OCI-LY1 (cell line): ENCODE data around the gene BTK.
A peak's percentile ranks its signal among the peaks of the same experiment; 100 is the strongest.

Experiments
- H2AFZ ChIP-seq: fragments of 200-600 bp; sonication (generic), shearing (Covaris generic); 2 replicates; pipeline ENCODE4 v1.6.0; 2014; ENCODE audit warnings: antibody characterized with exemption, mild to moderate bottlenecking, low read length
- H3F3A ChIP-seq: fragments of 200-600 bp; sonication (generic), shearing (Covaris generic); 2 replicates; pipeline ENCODE4 v1.6.0; 2014; ENCODE audit warnings: mild to moderate bottlenecking, antibody characterized with exemption, low read length, moderate library complexity; ENCODE audit not compliant: insufficient read depth
- H3K27ac ChIP-seq: fragments of 200-600 bp; sonication (generic); 2 replicates; pipeline ENCODE4 v1.5.1; 2014; ENCODE audit warnings: low read length, mixed run types, mild to moderate bottlenecking, low read depth; ENCODE audit not compliant: poor library complexity, severe bottlenecking
- H3K27me3 ChIP-seq: fragments of 200-600 bp; sonication (generic); 2 replicates; pipeline ENCODE4 v1.6.0; 2014; ENCODE audit warnings: antibody characterized with exemption, mild to moderate bottlenecking, low read length, moderate library complexity; ENCODE audit not compliant: insufficient read depth
- H3K36me3 ChIP-seq: fragments of 200-600 bp; sonication (generic); 2 replicates; pipeline ENCODE4 v1.6.1; 2014; ENCODE audit warnings: mild to moderate bottlenecking, antibody characterized with exemption, low read length, moderate library complexity, mixed read lengths; ENCODE audit not compliant: insufficient read depth
- H3K4me1 ChIP-seq: fragments of 200-600 bp; sonication (generic); 2 replicates; pipeline ENCODE4 v1.5.1; 2014; ENCODE audit warnings: mild to moderate bottlenecking, low read length, moderate library complexity; ENCODE audit not compliant: insufficient read depth, severe bottlenecking
- H3K4me2 ChIP-seq: fragments of 200-600 bp; sonication (generic), shearing (Covaris generic); 2 replicates; pipeline ENCODE4 v1.6.1; 2014; ENCODE audit warnings: low read length
- H3K4me3 ChIP-seq: fragments of 200-600 bp; sonication (generic); 2 replicates; pipeline ENCODE4 v1.5.1; 2014; ENCODE audit warnings: low read length, low read depth, mild to moderate bottlenecking, mixed read lengths; ENCODE audit not compliant: poor library complexity, severe bottlenecking
- H3K79me2 ChIP-seq: fragments of 200-600 bp; shearing (Covaris generic); 2 replicates; pipeline ENCODE4 v1.6.1; 2016; ENCODE audit warnings: mixed run types, low read length, mixed read lengths; ENCODE audit not compliant: insufficient read depth
- H3K9ac ChIP-seq: fragments of 200-600 bp; sonication (generic), shearing (Covaris generic); 2 replicates; pipeline ENCODE4 v1.6.1; 2014; ENCODE audit warnings: mild to moderate bottlenecking, low read length, mixed read lengths
- H3K9me2 ChIP-seq: fragments of 200-600 bp; sonication (generic), shearing (Covaris generic); 2 replicates; pipeline ENCODE4 v1.6.1; 2014; ENCODE audit warnings: low read depth, mild to moderate bottlenecking, low read length, mixed read lengths
- H3K9me3 ChIP-seq: fragments of 200-600 bp; shearing (Covaris generic); 2 replicates; pipeline ENCODE4 v1.6.1; 2014; ENCODE audit warnings: low read length, mixed read lengths
- H4K20me1 ChIP-seq: fragments of 200-600 bp; sonication (generic), shearing (Covaris generic); 2 replicates; pipeline ENCODE4 v1.6.0; 2016; ENCODE audit warnings: mild to moderate bottlenecking, low read length; ENCODE audit not compliant: insufficient read depth
- CTCF ChIP-seq: fragments of 200-600 bp; sonication (generic), shearing (Covaris generic); IDR thresholded peaks from 2 replicates; pipeline ENCODE4 v1.5.1; 2017; ENCODE audit warnings: mild to moderate bottlenecking, antibody characterized with exemption, low read length, moderate library complexity, mixed read lengths
- EZH2 ChIP-seq: fragments of 200-600 bp; sonication (generic), shearing (Covaris generic); IDR thresholded peaks from 2 replicates; pipeline ENCODE4 v1.8.0; 2017; ENCODE audit warnings: borderline replicate concordance, mixed run types, mild to moderate bottlenecking, antibody characterized with exemption, low read length, moderate library complexity, mixed read lengths

The BTK gene

GRCh38 chrX:101408532-101408841, 22.5 kb upstream of the BTK start:
- Histone ChIP-seq H3K9me3 (no peaks in the 10 kb centered on the region), H3F3A (no peaks in the 10 kb centered on the region), H3K27me3 (no peaks in the 10 kb centered on the region), H2AFZ (no peak overlapping the region), H3K27ac (peak overlapping the region; percentile 76), H3K4me1 (peaks cover 26% of the 10 kb centered on the region), H3K36me3 (peaks cover 27% of the 10 kb centered on the region), H3K4me3 (peak overlapping the region; percentile 99), H3K79me2 (peaks cover 44% of the 10 kb centered on the region), H3K4me2 (peak overlapping the region; percentile 68), H4K20me1 (no peaks in the 10 kb centered on the region), H3K9ac (peak overlapping the region; percentile 79), H3K9me2 (no peaks in the 10 kb centered on the region)
- TF ChIP-seq EZH2 (no peak), CTCF (no peak)

GRCh38 chrX:101407748-101408531, 21.9 kb upstream of the BTK start, which contains the start of the genes GLA and HNRNPH2:
Gene GLA (minus strand): TSS chrX:101407925. CDS start chrX:101407903, 22 bp downstream.
Gene HNRNPH2 (plus strand): TSS chrX:101408222. CDS start chrX:101411989, 3,767 bp downstream.
- peak within 1 kb of the TSS; percentile 91 for H3K4me2 ChIP-seq
- peak within 1 kb of the TSS; percentile 99 for H3K4me3 ChIP-seq
- H3K36me3 ChIP-seq: peaks cover 25% of the 10 kb centered on the region
- peak within 1 kb of the TSS; percentile 97 for H3K9ac ChIP-seq
- H3K9me3 ChIP-seq: no peaks in the 10 kb centered on the region
- no peaks in the 10 kb centered on the region for H3F3A ChIP-seq
- H3K9me2 ChIP-seq: no peaks in the 10 kb centered on the region
- H2AFZ ChIP-seq: no peak within 1 kb of the TSS
- no peaks in the 10 kb centered on the region for H3K27me3 ChIP-seq
- H3K4me1 ChIP-seq: peaks cover 26% of the 10 kb centered on the region
- peak within 1 kb of the TSS; percentile 76 for H3K27ac ChIP-seq
- H4K20me1 ChIP-seq: no peaks in the 10 kb centered on the region
- TF ChIP-seq CTCF (no peak), EZH2 (no peak)
- peaks cover 44% of the 10 kb centered on the region for H3K79me2 ChIP-seq

- Histone ChIP-seq H2AFZ (no peak overlapping the region), H3F3A (no peaks in the 10 kb centered on the region), H3K4me3 (peak overlapping the region; percentile 99), H3K4me1 (peaks cover 26% of the 10 kb centered on the region), H3K79me2 (peaks cover 44% of the 10 kb centered on the region), H3K27me3 (no peaks in the 10 kb centered on the region), H3K4me2 (peak overlapping the region; percentile 91), H3K36me3 (peaks cover 19% of the 10 kb centered on the region), H3K9me2 (no peaks in the 10 kb centered on the region), H3K9ac (peak overlapping the region; percentile 97), H4K20me1 (no peaks in the 10 kb centered on the region), H3K9me3 (no peaks in the 10 kb centered on the region), H3K27ac (peak overlapping the region; percentile 66)
- TF ChIP-seq EZH2 (no peak), CTCF (no peak)
Observed at GRCh38 chrX:101407167-101407747, 21.3 kb upstream of the BTK start.
